Smooth muscle cell (in vitro differentiated cells): Measurements from ENCODE around the gene RDH8. TPM values are rescaled to one million over a fixed set of nuclear protein-coding genes. Genes with fewer than 3 reads are reported as not detected.

Experiments used
- DNase-seq: peaks from one replicate; lab custom pipeline; 2025; ENCODE audit not compliant: unreplicated experiment; lab: John Stamatoyannopoulos, UW
- H2AFZ ChIP-seq: fragments of 200-600 bp; sonication (generic); 2 replicates; pipeline ENCODE4 v1.6.0; 2016; ENCODE audit warnings: antibody characterized with exemption, low read depth, mild to moderate bottlenecking
- H3F3A ChIP-seq: fragments of 200-600 bp; sonication (generic); 2 replicates; pipeline ENCODE4 v1.6.0; 2017; ENCODE audit warnings: antibody characterized with exemption, low read depth
- H3K27ac ChIP-seq: fragments of 200-600 bp; sonication (generic); 2 replicates; pipeline ENCODE4 v1.5.1; 2016; ENCODE audit warnings: low read depth, mild to moderate bottlenecking
- H3K27me3 ChIP-seq: fragments of 200-600 bp; sonication (generic); 2 replicates; pipeline ENCODE4 v1.6.1; 2016; ENCODE audit warnings: low read depth, mild to moderate bottlenecking
- H3K36me3 ChIP-seq: fragments of 200-600 bp; sonication (generic); 2 replicates; pipeline ENCODE4 v1.5.1; 2016; ENCODE audit warnings: low read depth
- H3K4me1 ChIP-seq: fragments of 200-600 bp; sonication (generic); 2 replicates; pipeline ENCODE4 v1.5.1; 2016; ENCODE audit warnings: low read depth
- H3K4me2 ChIP-seq: fragments of 200-600 bp; sonication (generic); 2 replicates; pipeline ENCODE4 v1.6.0; 2016; ENCODE audit warnings: mild to moderate bottlenecking
- H3K4me3 ChIP-seq: fragments of 200-600 bp; sonication (generic); 2 replicates; pipeline ENCODE4 v1.5.1; 2016; ENCODE audit warnings: mild to moderate bottlenecking
- H3K79me2 ChIP-seq: fragments of 200-600 bp; sonication (generic); 2 replicates; pipeline ENCODE4 v1.6.0; 2016; ENCODE audit warnings: low read depth, mild to moderate bottlenecking
- H3K9ac ChIP-seq: fragments of 200-600 bp; sonication (generic); 2 replicates; pipeline ENCODE4 v1.6.0; 2016; ENCODE audit warnings: low read depth
- H3K9me3 ChIP-seq: fragments of 200-600 bp; sonication (generic); replicated peaks from 2 replicates; pipeline ENCODE4 v1.5.1; 2016; ENCODE audit warnings: low read depth
- H4K20me1 ChIP-seq: fragments of 200-600 bp; sonication (generic); 2 replicates; pipeline ENCODE4 v1.6.0; 2016; ENCODE audit warnings: low read depth
- WGBS: methylation state at CpG from one replicate; pipeline ENCODE4 v1.1.7; 2016; ENCODE audit warnings: low lambda C conversion rate; 5-methylcytosine and 5-hydroxymethylcytosine counted together
- polyA plus RNA-seq: library from polyadenylated mRNA; unstranded; fragments of >200 nt; fragmentation: Nextera tagmentation; extraction: Ambion mirVana; gene quantifications from 2 replicates; pipeline ENCODE4 v1.2.1, GENCODE V29; 2016
- total RNA-seq: library from RNA; depleted of rRNA; stranded (reverse); fragments of >200 nt; gene quantifications from 2 replicates; pipeline ENCODE4 v1.2.3, GENCODE V29; 2014
- TF ChIP-seq, protein P1 (sequence below): fragments of 200-600 bp; sonication (generic); IDR thresholded peaks from 2 replicates; pipeline ENCODE4 v1.5.1; 2017; ENCODE audit warnings: borderline replicate concordance, mild to moderate bottlenecking, antibody characterized with exemption; ENCODE audit not compliant: insufficient read depth, poor library complexity, severe bottlenecking

Gene RDH8
- total and polyA plus RNA-seq, 2 experiments from 2014 or later = not detected

DNA sequence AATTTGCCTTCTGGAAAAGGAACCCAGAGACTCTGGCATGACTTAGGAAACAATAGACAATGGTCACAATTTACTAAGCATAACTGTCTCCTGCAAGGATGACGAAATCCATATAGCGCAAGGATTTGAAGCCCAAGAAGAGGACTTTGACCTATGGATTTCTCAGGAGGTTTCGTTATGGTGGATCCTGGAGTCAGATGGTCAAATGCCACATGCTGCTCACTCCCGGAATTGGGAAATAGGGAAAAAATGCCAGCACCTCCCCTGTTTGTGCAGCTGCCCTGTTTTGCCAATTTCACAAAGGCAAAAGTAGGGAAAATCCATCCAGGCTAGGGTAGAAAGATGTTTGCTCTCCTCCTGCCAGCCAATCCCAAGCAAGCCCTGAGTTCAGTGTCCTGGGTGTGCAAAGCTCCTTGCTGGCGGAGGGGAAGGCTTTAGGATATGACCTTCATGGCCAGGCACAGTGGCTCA is 23.4 kb downstream of the RDH8 start:
- DNase-seq = no peak
- H2AFZ ChIP-seq = no peak overlapping the region
- H4K20me1 ChIP-seq = no peaks in the 10 kb centered on the region
- H3K27ac ChIP-seq = no peak overlapping the region
- no peaks in the 10 kb centered on the region for H3K9me3 ChIP-seq
- no peaks in the 10 kb centered on the region for H3K79me2 ChIP-seq
- H3K27me3 ChIP-seq = peaks cover 20% of the 10 kb centered on the region
- H3K9ac ChIP-seq = no peak overlapping the region
- H3K36me3 ChIP-seq = no peaks in the 10 kb centered on the region
- WGBS = 81% methylated on average over 5 of the region's 5 CpGs
- H3K4me2 ChIP-seq = no peak overlapping the region
- no peaks in the 10 kb centered on the region for H3F3A ChIP-seq
- H3K4me3 ChIP-seq = no peak overlapping the region
- TF ChIP-seq, protein P1, sequence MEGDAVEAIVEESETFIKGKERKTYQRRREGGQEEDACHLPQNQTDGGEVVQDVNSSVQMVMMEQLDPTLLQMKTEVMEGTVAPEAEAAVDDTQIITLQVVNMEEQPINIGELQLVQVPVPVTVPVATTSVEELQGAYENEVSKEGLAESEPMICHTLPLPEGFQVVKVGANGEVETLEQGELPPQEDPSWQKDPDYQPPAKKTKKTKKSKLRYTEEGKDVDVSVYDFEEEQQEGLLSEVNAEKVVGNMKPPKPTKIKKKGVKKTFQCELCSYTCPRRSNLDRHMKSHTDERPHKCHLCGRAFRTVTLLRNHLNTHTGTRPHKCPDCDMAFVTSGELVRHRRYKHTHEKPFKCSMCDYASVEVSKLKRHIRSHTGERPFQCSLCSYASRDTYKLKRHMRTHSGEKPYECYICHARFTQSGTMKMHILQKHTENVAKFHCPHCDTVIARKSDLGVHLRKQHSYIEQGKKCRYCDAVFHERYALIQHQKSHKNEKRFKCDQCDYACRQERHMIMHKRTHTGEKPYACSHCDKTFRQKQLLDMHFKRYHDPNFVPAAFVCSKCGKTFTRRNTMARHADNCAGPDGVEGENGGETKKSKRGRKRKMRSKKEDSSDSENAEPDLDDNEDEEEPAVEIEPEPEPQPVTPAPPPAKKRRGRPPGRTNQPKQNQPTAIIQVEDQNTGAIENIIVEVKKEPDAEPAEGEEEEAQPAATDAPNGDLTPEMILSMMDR = no peak
- no peaks in the 10 kb centered on the region for H3K4me1 ChIP-seq

DNA sequence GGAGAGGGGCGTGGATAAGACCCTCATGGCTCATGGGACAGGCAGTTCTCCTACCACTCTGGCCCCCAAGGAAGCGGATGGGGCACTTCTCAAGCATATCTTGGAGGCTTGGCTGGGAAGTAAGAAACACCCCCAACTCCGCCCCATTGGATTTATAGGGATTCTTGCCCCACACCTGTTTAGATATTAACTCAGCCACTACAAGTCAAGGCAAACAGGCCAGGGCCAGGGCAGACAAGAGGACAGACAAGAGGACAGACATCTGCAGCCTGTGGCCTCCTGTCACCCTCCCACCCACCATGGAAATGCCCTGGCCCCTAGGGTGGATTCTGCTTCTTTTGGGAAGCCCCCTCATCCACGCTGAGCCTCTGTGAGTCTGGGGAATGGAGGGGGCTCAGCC is 24.1 kb downstream of the RDH8 start:
- Histone ChIP-seq H3K79me2 (no peaks in the 10 kb centered on the region), H4K20me1 (no peaks in the 10 kb centered on the region), H3K36me3 (no peaks in the 10 kb centered on the region), H3K9me3 (peaks cover under 1% of the 10 kb centered on the region), H3K9ac (no peak overlapping the region), H3K4me2 (no peak overlapping the region), H3K4me3 (no peak overlapping the region), H3K27me3 (peaks cover 16% of the 10 kb centered on the region), H3K4me1 (no peaks in the 10 kb centered on the region), H3K27ac (no peak overlapping the region), H3F3A (no peaks in the 10 kb centered on the region), H2AFZ (no peak overlapping the region)
- TF ChIP-seq, protein P1 = no peak
- 49% methylated on average over 4 of the region's 4 CpGs for WGBS
- DNase-seq = no peak

DNA sequence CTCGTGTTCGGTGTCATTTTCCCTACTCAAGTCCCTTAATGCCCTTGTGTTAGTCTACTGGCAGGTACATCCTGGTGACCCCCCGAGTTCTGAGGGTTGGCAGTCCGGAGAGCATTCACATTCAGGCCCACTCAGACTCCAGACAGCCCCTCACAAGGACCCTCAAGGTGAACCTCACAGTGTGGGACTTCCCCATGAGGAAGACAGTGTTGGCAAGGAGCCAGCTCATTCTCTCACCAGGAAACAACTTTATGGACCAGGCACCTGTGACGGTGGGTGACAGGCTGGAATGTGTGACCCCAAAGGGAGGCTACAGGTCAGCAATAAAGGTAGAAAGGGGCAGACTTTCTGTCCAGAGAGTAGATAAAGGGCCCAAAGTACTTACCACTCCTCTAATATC is 24.5 kb downstream of the RDH8 start:
- Histone ChIP-seq H3K27me3 (peaks cover 14% of the 10 kb centered on the region), H3K4me1 (no peaks in the 10 kb centered on the region), H2AFZ (no peak overlapping the region), H3K36me3 (no peaks in the 10 kb centered on the region), H3K79me2 (no peaks in the 10 kb centered on the region), H3K27ac (no peak overlapping the region), H3F3A (no peaks in the 10 kb centered on the region), H4K20me1 (no peaks in the 10 kb centered on the region), H3K9ac (no peak overlapping the region), H3K4me3 (no peak overlapping the region), H3K4me2 (no peak overlapping the region), H3K9me3 (peaks cover 3% of the 10 kb centered on the region)
- WGBS = 73% methylated on average over 5 of the region's 5 CpGs
- TF ChIP-seq, protein P1 = no peak
- no peak for DNase-seq

DNA sequence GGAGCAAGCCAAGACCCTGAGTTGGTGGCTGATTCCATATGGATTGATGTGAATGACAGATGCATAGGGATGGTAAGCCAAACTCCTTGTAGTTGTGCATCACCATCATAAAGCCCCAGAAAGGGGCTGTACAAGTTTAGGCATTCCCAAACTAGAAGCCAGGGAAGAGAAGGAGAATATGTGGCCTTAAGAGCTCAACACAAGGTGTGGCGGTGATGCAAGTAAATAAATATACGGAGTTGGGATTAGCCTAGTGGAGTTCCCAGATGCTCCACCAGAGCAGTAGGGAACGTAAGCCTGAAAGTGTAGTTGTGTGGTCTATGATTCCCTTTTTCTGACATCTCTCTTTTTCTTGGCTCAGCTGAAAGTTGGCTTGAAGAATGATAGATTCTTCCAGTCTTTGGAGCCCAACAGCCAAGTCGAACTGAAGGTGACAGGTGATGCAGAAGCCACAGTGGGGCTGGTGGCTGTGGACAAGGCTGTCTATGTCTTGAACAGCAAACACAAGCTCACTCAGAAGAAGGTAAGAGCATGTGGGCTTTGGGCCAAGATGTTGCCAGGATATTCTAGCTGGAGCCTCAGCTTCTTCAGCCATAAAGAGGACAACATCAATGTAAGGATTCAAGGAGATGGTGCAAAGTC is 30.1 kb downstream of the RDH8 start:
- TF ChIP-seq, protein P1 = no peak
- Histone ChIP-seq H3K9ac (no peak overlapping the region), H3K27me3 (no peaks in the 10 kb centered on the region), H3K27ac (no peak overlapping the region), H3K79me2 (no peaks in the 10 kb centered on the region), H3K36me3 (no peaks in the 10 kb centered on the region), H4K20me1 (no peaks in the 10 kb centered on the region), H3K4me1 (no peaks in the 10 kb centered on the region), H2AFZ (no peak overlapping the region), H3K4me2 (no peak overlapping the region), H3K9me3 (peaks cover 7% of the 10 kb centered on the region), H3K4me3 (no peak overlapping the region), H3F3A (no peaks in the 10 kb centered on the region)
- WGBS = 82% methylated on average over 4 of the region's 4 CpGs
- DNase-seq = no peak
